GM19099 (cell line): ENCODE data around the gene SSX2IP.

Source experiments
- POLR2A ChIP-seq: IDR thresholded peaks from 3 replicates; pipeline ENCODE4 v1.6.1; 2011; ENCODE audit warnings: low read depth; ENCODE audit not compliant: insufficient read length; ENCODE audit errors: extremely low read depth

SSX2IP gene

GRCh38 chr1:84613887-84614286 lies 76.4 kb downstream of the SSX2IP start:
- no peak for TF ChIP-seq POLR2A

DNA sequence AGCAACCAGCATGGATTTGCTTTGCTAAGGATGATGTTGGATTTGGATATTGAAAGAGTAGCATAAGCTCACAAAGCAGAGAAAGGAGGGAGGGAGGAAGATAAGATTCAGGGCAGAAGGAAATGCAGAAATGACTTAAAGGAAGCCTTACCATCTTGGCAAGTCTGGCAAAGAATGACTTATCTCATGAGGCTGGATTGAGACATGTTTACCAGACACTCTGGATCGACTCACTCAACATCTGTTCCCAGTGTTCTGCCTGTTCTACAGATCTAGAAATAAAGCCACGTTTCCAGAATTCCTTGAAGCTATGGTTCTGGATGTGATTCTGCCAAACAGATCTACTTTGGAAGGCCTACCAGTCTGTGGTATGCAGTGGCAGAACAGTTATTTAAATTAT lies 77.2 kb downstream of the SSX2IP start:
- TF ChIP-seq POLR2A: no peak

DNA sequence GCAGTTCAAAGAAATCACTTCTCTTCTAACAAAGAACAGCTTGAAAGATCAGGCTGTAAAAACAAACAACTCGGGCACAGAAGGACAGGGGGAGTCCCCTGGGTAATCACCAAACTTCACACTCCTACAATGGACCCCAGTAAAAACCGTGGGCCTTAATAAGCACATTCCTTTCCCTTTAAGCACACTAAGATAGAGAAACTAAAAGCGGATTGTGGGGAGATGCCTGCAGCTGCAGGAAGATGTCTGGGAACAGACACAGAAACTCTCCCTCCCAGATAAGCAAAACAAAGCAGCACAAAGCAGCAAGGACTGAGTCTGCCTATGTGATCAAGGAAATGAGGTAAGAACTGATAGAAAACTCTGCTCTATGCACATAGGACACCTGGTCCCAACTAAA lies 78.5 kb downstream of the SSX2IP start:
- no peak for TF ChIP-seq POLR2A

- no peak for TF ChIP-seq POLR2A
Measured at GRCh38 chr1:84611091-84611490, 79.2 kb downstream of the SSX2IP start.

GRCh38 chr1:84606977-84607376 lies 83.3 kb downstream of the SSX2IP start:
- no peak for TF ChIP-seq POLR2A

GRCh38 chr1:84605157-84605556 lies 85.1 kb downstream of the SSX2IP start:
- no peak for TF ChIP-seq POLR2A

GRCh38 chr1:84603941-84604830 lies 86.1 kb downstream of the SSX2IP start:
- no peak for TF ChIP-seq POLR2A

- no peak for TF ChIP-seq POLR2A
Measured at GRCh38 chr1:84603223-84603622, 87.0 kb downstream of the SSX2IP start.

- no peak for TF ChIP-seq POLR2A
Measured at GRCh38 chr1:84600796-84601195, 89.5 kb downstream of the SSX2IP start.

- TF ChIP-seq POLR2A: no peak
Measured at GRCh38 chr1:84598846-84599741, 91.2 kb downstream of the SSX2IP start.

DNA sequence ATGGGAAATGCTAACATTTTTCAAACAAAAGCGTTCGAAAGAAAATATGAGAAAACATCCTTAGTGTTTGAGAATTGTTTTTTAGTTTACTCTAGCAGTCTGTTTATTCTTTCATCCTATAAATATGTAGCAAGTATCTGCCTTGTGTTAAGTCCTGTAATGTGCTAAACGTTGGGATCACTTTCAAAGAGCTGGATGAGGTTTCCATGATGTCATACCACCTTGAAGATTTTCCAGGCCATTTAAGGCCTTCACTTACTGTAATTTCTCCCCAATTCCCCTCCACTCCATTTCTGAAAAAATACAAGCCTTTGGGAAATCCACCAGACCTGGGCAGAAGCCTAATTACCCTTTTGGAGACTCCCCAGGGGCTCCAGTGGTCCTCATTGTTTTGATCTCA lies 91.8 kb downstream of the SSX2IP start:
- no peak for TF ChIP-seq POLR2A

DNA sequence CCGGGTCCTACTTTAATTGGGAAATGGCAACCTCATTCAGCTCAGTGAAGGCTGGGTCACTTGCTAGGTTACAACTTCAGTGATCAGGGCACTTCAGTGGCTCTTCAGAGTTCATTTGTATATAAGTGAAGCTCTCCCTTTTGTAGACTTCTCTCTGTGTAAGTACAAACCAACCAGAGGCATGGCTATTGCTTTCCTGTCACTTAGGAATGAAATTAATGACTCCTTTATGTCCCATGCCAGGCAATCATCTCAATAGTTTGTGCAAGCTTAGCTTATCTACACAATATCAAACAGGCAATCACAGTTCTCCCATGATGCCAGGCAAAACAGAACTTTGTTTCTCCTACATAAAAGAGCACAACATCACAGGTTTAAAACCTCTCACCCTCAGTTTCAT lies 93.2 kb downstream of the SSX2IP start:
- no peak for TF ChIP-seq POLR2A
